Measurements from ENCODE around the gene ZNF699. TPM values are rescaled to one million over a fixed set of nuclear protein-coding genes. Genes with fewer than 3 reads are reported as not detected.

ZNF699 gene
- total and polyA plus RNA-seq, 2 of the 4 experiments (the other 2 are of a cell fraction), result 1.3 to 7.3 TPM

- peaks cover 12% of the 10 kb centered on the region for H3K36me3 ChIP-seq (ENCODE audit: control insufficient read depth, insufficient read depth, low read length)
- ChIA-PET CTCF (no interaction called here), POLR2A (ENCODE audit: unreplicated experiment) (no interaction called here)
- no TSS peak for BruUV-seq (replicated peaks)
- no peak overlapping the region for H3K18ac ChIP-seq (ENCODE audit: low read depth, low read length)
- no peak overlapping the region for H2AK5ac ChIP-seq (ENCODE audit: low read depth, low read length)
- H3K4me1 ChIP-seq (ENCODE audit: control insufficient read depth, insufficient read depth, low read length), result no peaks in the 10 kb centered on the region
- no peak overlapping the region for H3K4me2 ChIP-seq (ENCODE audit: low read depth, low read length)
- H3K79me1 ChIP-seq (ENCODE audit: low read depth in 1 of 2, low read length in 2 of 2), result no peaks in the 10 kb centered on the region
- dilution Hi-C loops (cut with HindIII; ENCODE audit: low sequenced_read_pairs, unreplicated experiment), result no loop called here
- H2AK9ac ChIP-seq (replicated peaks; ENCODE audit: low read depth, low read length, poor library complexity), result no peak overlapping the region
- in situ Hi-C loops (cut with MboI; ENCODE audit: low sequenced_read_pairs), result no loop called here
- no peak for DNase-seq
- intact Hi-C loops (cut with micrococcal nuclease), result no loop called here
- H4K8ac ChIP-seq (ENCODE audit: low read depth in 2 of 2, low read length in 2 of 2), result no peak overlapping the region
- no peaks in the 10 kb centered on the region for H3K27me3 ChIP-seq (ENCODE audit: control insufficient read depth, insufficient read depth, low read length)
- no peak overlapping the region for H3K56ac ChIP-seq (ENCODE audit: extremely low read depth, insufficient read depth, low read length)
- peaks cover 64% of the 10 kb centered on the region for H3K9me3 ChIP-seq (ENCODE audit: control insufficient read depth, insufficient read depth, low read length)
- no peak overlapping the region for H2BK120ac ChIP-seq (ENCODE audit: low read depth, low read length)
- TF ChIP-seq FOS (IDR thresholded peaks at IDR 0.05; ENCODE audit: low read depth, low read length) (no peak), CEBPB (IDR thresholded peaks at IDR 0.05; ENCODE audit: low read depth, low read length) (no peak), RCOR1 (IDR thresholded peaks at IDR 0.05; ENCODE audit: insufficient replicate concordance, low read length) (no peak), NFE2L2 (IDR thresholded peaks at IDR 0.05; ENCODE audit: low read depth, low read length) (no peak), ELK1 (IDR thresholded peaks at IDR 0.05; ENCODE audit: borderline replicate concordance, low read depth, low read length) (no peak), MAZ (IDR thresholded peaks at IDR 0.05; ENCODE audit: borderline replicate concordance, low read depth, low read length) (no peak), BHLHE40 (IDR thresholded peaks at IDR 0.05; ENCODE audit: low read depth, low read length) (no peak)
- no peak overlapping the region for H3K4me3 ChIP-seq (ENCODE audit: insufficient read depth, low read depth, low read length)
- H4K20me1 ChIP-seq (ENCODE audit: insufficient read depth, low read length), result no peaks in the 10 kb centered on the region
- no peak overlapping the region for H3K9ac ChIP-seq (ENCODE audit: low read depth, low read length)
- no peaks in the 10 kb centered on the region for H3K9me1 ChIP-seq (ENCODE audit: insufficient read depth, low read length)
- H4K5ac ChIP-seq (ENCODE audit: low read depth, low read length), result no peak overlapping the region
- no peak overlapping the region for H2BK5ac ChIP-seq (ENCODE audit: low read depth, low read length, poor library complexity, severe bottlenecking)
- H3K27ac ChIP-seq (ENCODE audit: insufficient read depth, low read length), result no peak overlapping the region
- no peak overlapping the region for H2BK15ac ChIP-seq (ENCODE audit: low read depth, low read length)
- H2AFZ ChIP-seq (replicated peaks; ENCODE audit: low read length, poor library complexity), result no peak overlapping the region
- H3K23ac ChIP-seq (ENCODE audit: low read depth, low read length), result no peak overlapping the region
- ATAC-seq (ENCODE audit: low read depth), result no peak
- no peak overlapping the region for H2BK20ac ChIP-seq (ENCODE audit: low read depth, low read length)
- H3K4ac ChIP-seq (ENCODE audit: low read depth, low read length), result no peak overlapping the region
- no peak overlapping the region for H3K14ac ChIP-seq (replicated peaks; ENCODE audit: low read depth, low read length)
- no peak overlapping the region for H4K91ac ChIP-seq (ENCODE audit: insufficient read depth, low read depth, low read length)
- no CpG with 5 or more reads among the region's 2 CpGs for WGBS, 2 experiments (ENCODE audit: extremely low coverage in 2 of 2, insufficient read length in 1 of 2)
These were observed 35.4 kb upstream of the ZNF699 start for GRCh38 chr19:9345005-9345404.
